Hepatocyte (in vitro differentiated cells): ENCODE measurements around the gene SLC41A3.

ENCODE experiments used
- EZH2 ChIP-seq: fragments of 200-600 bp; sonication (generic); IDR thresholded peaks from 2 replicates; pipeline ENCODE4 v1.6.1; 2016; ENCODE audit warnings: antibody characterized with exemption, mild to moderate bottlenecking, borderline replicate concordance
- TF ChIP-seq, protein P1 (sequence below): fragments of 200-600 bp; sonication (generic); IDR thresholded peaks from 2 replicates; pipeline ENCODE4 v1.5.1; 2016; ENCODE audit warnings: antibody characterized with exemption, mild to moderate bottlenecking; ENCODE audit not compliant: poor library complexity

DNA sequence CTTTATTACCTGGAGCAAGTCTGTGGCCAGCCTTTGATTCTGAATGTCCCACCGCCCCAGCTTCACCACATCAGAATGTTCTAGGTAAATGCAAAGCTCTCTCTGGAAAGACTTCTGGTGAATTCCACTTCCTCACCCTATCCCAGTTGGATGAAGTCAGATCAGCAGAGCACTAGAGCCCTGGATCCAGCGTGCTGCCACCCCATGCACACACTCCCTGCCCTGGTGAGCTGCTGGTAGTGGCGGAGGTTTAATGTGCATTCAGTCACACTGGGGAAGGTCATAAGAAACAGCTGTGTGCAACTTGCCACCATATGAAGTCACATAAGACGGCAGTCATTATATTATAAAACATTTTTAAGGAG lies 16.3 kb upstream of the SLC41A3 start:
- TF ChIP-seq EZH2 = no peak
- TF ChIP-seq, protein P1, sequence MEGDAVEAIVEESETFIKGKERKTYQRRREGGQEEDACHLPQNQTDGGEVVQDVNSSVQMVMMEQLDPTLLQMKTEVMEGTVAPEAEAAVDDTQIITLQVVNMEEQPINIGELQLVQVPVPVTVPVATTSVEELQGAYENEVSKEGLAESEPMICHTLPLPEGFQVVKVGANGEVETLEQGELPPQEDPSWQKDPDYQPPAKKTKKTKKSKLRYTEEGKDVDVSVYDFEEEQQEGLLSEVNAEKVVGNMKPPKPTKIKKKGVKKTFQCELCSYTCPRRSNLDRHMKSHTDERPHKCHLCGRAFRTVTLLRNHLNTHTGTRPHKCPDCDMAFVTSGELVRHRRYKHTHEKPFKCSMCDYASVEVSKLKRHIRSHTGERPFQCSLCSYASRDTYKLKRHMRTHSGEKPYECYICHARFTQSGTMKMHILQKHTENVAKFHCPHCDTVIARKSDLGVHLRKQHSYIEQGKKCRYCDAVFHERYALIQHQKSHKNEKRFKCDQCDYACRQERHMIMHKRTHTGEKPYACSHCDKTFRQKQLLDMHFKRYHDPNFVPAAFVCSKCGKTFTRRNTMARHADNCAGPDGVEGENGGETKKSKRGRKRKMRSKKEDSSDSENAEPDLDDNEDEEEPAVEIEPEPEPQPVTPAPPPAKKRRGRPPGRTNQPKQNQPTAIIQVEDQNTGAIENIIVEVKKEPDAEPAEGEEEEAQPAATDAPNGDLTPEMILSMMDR = no peak
